GM13976 (cell line): ENCODE data around the gene CDS2.
A peak's percentile ranks its signal among the peaks of the same experiment; 100 is the strongest.

Experiments
- DNase-seq: peaks from one replicate; pipeline ENCODE4 v3.0.0; 2012; ENCODE audit warnings: low spot score
- CTCF ChIP-seq: IDR thresholded peaks from 2 replicates; pipeline ENCODE4 v1.5.1; 2012; ENCODE audit warnings: borderline replicate concordance, mild to moderate bottlenecking; ENCODE audit not compliant: insufficient read depth; ENCODE audit errors: extremely low read depth, missing control alignments, control extremely low read depth
- in situ Hi-C: fragments of 300-500 bp; cut with MboI; formaldehyde crosslinking; loops from one replicate; pipeline ENCODE4 v1.12.0; 2022; ENCODE audit warnings: low sequenced_read_pairs, mixed read lengths, inconsistent platforms; ENCODE audit not compliant: unreplicated experiment

Gene CDS2

GRCh38 chr20:5190444-5190843, 63.6 kb downstream of the CDS2 start:
- TF ChIP-seq CTCF = no peak
- DNase-seq = no peak
- in situ Hi-C loops = no loop called here

- peak; percentile 63 for TF ChIP-seq CTCF
- DNase-seq = peak; percentile 79
- in situ Hi-C loops = no loop called here
These were observed 65.2 kb downstream of the CDS2 start for GRCh38 chr20:5191829-5192569.

GRCh38 chr20:5192570-5193431, 66.0 kb downstream of the CDS2 start:
- no peak for DNase-seq
- in situ Hi-C loops = no loop called here
- TF ChIP-seq CTCF = no peak

GRCh38 chr20:5195655-5196054, 68.8 kb downstream of the CDS2 start:
- in situ Hi-C loops = no loop called here
- DNase-seq = no peak
- TF ChIP-seq CTCF = no peak

GRCh38 chr20:5196149-5196548, 69.3 kb downstream of the CDS2 start:
- in situ Hi-C loops = no loop called here

More at GRCh38 chr20:5196149-5196548, 69.3 kb downstream of the CDS2 start:
- no peak for DNase-seq
- TF ChIP-seq CTCF = no peak
